Measurements from ENCODE around the gene LRRC74A.
"Not testable (repeated sequence)": the region's sequence is repeated elsewhere in the genome, so short reads cannot be mapped to it uniquely, and the experiment has no call there.

Gene LRRC74A

GRCh38 chr14:76910371-76910890 is 84.2 kb downstream of the LRRC74A start:
- no peak for DNase-seq (ENCODE audit: low read depth)
- TF ChIP-seq, protein P1, sequence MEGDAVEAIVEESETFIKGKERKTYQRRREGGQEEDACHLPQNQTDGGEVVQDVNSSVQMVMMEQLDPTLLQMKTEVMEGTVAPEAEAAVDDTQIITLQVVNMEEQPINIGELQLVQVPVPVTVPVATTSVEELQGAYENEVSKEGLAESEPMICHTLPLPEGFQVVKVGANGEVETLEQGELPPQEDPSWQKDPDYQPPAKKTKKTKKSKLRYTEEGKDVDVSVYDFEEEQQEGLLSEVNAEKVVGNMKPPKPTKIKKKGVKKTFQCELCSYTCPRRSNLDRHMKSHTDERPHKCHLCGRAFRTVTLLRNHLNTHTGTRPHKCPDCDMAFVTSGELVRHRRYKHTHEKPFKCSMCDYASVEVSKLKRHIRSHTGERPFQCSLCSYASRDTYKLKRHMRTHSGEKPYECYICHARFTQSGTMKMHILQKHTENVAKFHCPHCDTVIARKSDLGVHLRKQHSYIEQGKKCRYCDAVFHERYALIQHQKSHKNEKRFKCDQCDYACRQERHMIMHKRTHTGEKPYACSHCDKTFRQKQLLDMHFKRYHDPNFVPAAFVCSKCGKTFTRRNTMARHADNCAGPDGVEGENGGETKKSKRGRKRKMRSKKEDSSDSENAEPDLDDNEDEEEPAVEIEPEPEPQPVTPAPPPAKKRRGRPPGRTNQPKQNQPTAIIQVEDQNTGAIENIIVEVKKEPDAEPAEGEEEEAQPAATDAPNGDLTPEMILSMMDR (conservative IDR thresholded peaks at IDR 0.05; ENCODE audit: low read depth, low read length), result no peak
- H3K4me3 ChIP-seq (ENCODE audit: low read length), result no peak overlapping the region

- no peak overlapping the region for H3K4me3 ChIP-seq (ENCODE audit: low read length)
- DNase-seq (ENCODE audit: low read depth), result no peak
- TF ChIP-seq, protein P1 (conservative IDR thresholded peaks at IDR 0.05; ENCODE audit: low read depth, low read length), result no peak
Measured at GRCh38 chr14:76911473-76911872, 85.3 kb downstream of the LRRC74A start.

DNA sequence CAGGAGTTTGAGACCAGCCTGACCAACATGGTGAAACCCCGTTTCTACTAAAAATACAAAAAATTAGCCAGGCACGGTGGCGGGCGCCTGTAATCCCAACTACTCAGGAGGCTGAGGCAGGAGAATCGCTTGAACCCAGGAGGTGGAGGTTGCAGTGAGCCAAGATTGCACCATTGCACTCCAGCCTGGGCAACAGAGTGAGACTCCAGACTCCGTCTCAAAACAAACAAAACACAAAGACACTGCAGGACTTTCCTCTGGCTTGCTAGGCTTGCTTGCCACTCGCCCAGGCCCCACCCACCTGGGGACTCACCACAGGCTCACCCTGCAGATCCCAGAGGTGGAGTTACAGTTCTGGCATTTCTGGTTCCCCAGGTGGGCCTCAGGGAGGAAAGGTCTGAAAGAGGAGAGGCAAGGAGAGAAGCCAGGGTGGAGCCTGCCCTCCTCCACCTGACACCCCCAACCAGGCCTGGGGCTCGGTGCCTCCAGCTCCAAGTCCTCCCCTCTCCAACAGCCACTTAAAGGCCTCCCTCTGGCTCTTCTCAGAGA is 88.4 kb downstream of the LRRC74A start:
- DNase-seq (ENCODE audit: low read depth), result not testable (repeated sequence)

DNA sequence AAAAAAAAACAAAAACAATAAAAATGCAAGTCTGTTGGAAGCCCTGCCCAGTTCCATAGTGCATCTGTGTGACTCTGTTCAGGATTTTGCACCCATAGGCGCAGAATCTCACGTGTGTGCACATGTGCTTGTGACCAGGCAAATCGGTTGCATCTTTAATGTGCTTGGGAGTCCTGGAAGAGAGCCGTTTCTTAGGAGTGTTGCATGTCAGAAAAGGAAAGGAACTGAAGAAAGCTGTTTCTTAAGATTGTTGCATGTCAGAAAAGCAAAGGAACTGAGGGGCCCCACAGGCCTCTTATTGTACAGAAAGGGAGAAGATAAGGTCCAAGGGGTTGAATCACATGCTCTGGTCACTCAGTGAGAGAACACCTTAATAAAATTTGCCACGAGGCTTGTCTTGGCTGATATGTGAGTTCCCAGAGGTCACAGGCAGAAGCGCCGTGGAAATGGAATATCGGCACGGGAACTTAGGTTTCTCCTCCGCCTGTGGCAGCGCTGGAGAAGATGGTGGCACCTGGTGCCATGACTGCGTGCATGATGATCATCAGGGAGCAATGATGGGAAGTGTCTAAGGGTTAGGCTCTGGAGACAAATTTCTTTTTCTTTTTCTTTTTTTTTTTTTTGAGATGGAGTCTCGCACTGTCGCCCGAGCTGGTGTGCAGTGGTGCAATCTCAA is 90.0 kb downstream of the LRRC74A start:
- TF ChIP-seq, protein P1 (conservative IDR thresholded peaks at IDR 0.05; ENCODE audit: low read depth, low read length), result no peak
- H3K4me3 ChIP-seq (ENCODE audit: low read length), result no peak overlapping the region
- DNase-seq (ENCODE audit: low read depth), result no peak

More for the DNA sequence above, 88.4 kb downstream of the LRRC74A start:
- H3K4me3 ChIP-seq (ENCODE audit: low read length), result not testable (repeated sequence)

DNA sequence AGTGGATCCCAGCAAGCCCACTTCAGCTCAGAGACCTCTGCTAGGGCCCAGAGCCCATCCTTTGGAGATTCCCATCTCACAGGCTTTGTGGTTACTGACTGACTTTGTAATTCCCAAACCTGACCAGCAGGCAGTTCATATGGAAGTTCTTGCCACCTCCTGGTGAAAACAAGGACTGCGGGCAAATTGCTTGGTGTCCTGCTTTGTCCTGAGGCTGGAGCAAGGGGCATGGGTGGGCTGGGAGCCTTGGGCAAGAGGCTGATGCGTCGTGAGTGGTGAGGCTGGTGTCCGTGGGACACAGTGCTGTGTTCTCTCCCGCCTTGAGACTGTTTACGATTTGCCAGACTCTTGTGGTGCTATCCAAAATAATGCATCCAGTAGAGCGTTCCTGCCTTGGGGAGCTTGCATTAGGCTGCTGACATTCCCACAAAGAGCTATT is 91.0 kb downstream of the LRRC74A start:
- TF ChIP-seq, protein P1 (conservative IDR thresholded peaks at IDR 0.05; ENCODE audit: low read depth, low read length), result peak; percentile 91
- no peak overlapping the region for H3K4me3 ChIP-seq (ENCODE audit: low read length)
- peak; percentile 48 for DNase-seq (ENCODE audit: low read depth)

DNA sequence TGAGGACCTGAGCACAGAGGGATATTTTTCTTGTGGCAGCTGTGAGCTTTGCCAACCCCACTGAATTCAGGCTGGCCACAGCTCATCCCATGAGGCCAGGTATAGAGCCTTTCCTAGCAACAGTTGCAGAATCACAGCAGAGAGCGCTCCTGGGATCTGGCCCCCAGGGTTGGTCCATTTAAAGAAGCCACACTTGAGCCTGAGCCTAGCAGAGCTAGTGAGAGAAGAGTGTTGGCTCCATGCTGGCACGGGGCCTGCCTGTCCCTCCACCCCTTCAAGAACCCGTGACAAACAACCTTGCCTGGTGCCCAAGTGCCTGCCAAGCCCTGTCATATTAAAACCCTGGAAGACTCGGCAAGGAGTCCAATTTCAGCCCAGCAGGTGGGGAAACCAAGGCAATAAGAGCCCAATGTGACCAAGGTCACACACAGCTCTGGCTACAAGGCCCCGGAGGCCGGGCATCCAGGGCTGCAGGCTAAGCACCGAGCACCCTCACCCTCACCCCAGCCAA is 91.6 kb downstream of the LRRC74A start:
- no peak for DNase-seq (ENCODE audit: low read depth)
- H3K4me3 ChIP-seq (ENCODE audit: low read length), result no peak overlapping the region
- TF ChIP-seq, protein P1 (conservative IDR thresholded peaks at IDR 0.05; ENCODE audit: low read depth, low read length), result no peak

- DNase-seq (ENCODE audit: low read depth), result peak; percentile 56
- peak overlapping the region; percentile 6 for H3K4me3 ChIP-seq (ENCODE audit: low read length)
- TF ChIP-seq, protein P1 (conservative IDR thresholded peaks at IDR 0.05; ENCODE audit: low read depth, low read length), result peak; percentile 5
Measured at GRCh38 chr14:76918256-76918781, 92.1 kb downstream of the LRRC74A start.
